Endothelial cell of coronary artery (primary cell): Measurements from ENCODE around the gene SH3TC1. TPM values are rescaled to one million over a fixed set of nuclear protein-coding genes. Genes with fewer than 3 reads are reported as not detected.

Experiments
- total RNA-seq: library from RNA; depleted of rRNA; stranded (reverse); fragments of >200 nt; gene quantifications from 2 replicates; pipeline ENCODE4 v1.2.3, GENCODE V29; 2014

SH3TC1 gene
- 128 and 131 TPM in 2 replicates for total RNA-seq

DNA sequence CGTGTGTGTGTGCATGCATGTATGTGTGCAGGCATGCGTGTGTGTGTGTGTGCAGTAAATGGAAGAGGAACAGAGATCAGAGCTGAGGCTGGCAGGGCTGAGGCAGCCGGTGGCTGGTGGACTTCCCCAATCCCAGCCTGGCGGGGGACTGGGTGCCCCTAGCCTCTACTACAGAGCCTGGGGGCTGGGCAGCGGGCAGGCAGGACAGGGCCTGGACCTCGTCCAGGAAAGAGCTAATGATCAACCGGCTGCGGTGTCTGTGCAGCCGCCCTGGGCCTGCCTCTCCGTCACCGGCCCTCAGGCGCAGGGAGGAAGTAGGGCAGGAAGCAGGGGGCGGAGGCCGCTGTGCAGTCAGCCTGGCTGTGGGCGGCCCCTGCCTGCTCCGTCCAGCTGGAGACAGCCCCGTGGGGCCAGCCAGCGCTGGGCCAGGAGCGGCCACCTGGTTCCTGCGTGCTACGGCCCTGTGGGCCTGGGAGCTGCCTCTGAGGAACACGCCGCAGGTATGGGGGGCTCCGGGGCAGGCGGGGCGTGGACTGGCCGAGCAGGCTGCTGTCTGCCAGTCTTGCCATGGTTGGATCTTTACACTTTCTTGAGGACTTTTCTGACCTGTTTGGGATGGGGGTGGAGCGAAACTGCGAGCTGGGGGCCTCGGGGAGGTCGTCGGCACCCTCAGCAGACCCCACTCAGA lies at the start of gene SH3TC1:
SH3TC1 (plus strand) TSS at position 385 of the 688 bp plus-strand sequence. CDS start 5,905 bp downstream, outside the sequence.

DNA sequence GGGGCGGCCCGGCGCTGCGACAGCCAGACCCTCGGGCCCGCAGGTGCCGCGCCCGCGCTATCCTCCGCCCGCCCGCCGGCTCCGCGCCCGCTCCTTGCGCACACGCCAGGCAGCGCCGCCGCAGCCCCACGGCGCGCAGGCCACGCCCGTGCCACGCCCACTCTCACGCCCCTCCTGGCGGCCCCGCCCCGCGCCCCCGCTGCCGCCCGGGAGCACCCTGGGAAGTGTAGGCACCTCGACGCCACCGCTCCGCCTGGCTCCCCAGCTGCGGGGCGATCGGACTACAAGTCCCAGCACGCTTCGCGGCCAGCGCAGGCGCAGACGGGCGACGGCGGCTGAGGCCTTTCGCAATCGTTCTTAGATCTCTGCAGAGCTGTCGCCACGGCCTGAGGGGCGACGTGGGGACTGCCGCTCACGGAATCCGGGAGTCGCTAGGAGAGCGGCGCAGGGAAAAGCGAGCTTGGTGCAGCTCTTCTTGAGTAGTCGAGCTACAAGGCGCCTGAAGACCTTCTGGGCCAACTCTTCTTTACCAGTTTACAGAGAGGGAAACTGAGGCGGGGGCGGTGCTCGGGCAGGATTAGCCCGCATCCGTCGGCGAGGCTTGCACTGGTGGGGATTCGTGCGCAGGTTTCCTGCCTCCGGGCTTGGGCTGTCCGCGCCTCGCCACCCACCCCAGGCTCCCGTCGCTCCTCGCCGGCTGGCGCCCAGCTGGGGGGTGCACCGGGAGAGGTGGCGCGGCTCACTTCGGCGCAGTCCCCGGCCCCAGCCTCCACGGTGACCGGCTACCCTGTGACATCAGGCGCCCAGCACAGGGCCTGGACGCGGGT lies 40.2 kb upstream of the SH3TC1 start, which contains the start of gene ABLIM2:
ABLIM2 (minus strand) TSS at position 104 of the 827 bp plus-strand sequence. CDS start 124 bp downstream, outside the sequence.

DNA sequence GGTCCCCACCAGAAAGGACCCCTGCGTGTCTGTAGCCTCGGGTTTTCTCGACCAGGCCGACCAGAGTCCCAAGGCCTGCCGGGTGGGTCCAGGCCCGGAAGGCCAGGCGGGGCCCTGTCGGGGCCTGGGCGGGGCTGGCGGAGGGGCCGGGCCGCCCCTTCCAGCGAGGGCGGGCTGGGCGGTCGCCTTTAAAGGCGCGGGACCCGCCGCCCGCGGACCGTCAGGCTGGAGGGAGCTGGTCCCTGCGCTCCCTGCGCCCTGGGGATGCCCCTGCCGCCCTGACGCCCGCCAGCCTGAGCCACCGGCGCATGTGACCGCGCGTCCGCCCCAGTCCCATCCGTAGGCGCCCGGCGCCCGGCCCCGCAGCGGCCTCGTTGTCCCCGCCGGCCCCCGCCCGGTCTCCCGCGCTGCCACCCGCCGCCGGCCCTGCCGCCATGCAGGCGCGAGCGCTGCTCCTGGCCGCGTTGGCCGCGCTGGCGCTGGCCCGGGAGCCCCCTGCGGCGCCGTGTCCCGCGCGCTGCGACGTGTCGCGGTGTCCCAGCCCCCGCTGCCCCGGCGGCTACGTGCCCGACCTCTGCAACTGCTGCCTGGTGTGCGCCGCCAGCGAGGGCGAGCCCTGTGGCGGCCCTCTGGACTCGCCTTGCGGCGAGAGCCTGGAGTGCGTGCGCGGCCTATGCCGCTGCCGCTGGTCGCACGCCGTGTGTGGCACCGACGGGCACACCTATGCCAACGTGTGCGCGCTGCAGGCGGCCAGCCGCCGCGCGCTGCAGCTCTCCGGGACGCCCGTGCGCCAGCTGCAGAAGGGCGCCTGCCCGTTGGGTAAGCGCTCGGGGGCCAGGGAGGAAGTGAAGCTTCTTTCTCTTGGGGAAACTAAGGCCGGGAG lies 70.7 kb downstream of the SH3TC1 start, which contains the start of gene HTRA3:
HTRA3 (plus strand) TSS at position 220 of the 883 bp plus-strand sequence; CDS start at position 435, 215 bp downstream.

Other genes starting within 250 kb of the SH3TC1 start
- gene ABLIM2, start 40.5 kb upstream of the SH3TC1 start, total RNA-seq: 0.27 and 0.85 TPM in 2 replicates
- gene HTRA3, start 70.5 kb downstream of the SH3TC1 start, total RNA-seq: 0.72 and 12.0 TPM in 2 replicates
- gene ACOX3, start 241.4 kb downstream of the SH3TC1 start, total RNA-seq: 27.8 and 42.5 TPM in 2 replicates
- gene TRMT44, start 241.5 kb downstream of the SH3TC1 start, total RNA-seq: 10.9 and 11.3 TPM in 2 replicates